Measurements from ENCODE around the gene ZNF169. TPM values are rescaled to one million over a fixed set of nuclear protein-coding genes. Genes with fewer than 3 reads are reported as not detected.

The ZNF169 gene
- total and polyA plus RNA-seq, 2 donors (not counting 1 experiment from before 2014, with no cell fraction given) = 19.0 to 26.9 TPM

- TF ChIP-seq EZH2 (IDR thresholded peaks at IDR 0.05; ENCODE audit: borderline replicate concordance, insufficient read depth, low read depth, low read length, poor library complexity, severe bottlenecking) = no peak
- TF ChIP-seq CTCF (IDR thresholded peaks at IDR 0.05) = no peak
- no peaks in the 10 kb centered on the region for H3K4me1 Mint-ChIP-seq
- H3K27ac Mint-ChIP-seq = no peak overlapping the region
- Histone ChIP-seq H3K9me3 (ENCODE audit: control extremely low read depth in 1 of 3, control insufficient read depth in 2 of 3, insufficient read depth in 1 of 3, low read length in 2 of 3) (peaks cover 0 to 22% (median 3%) of the 10 kb centered on the region in 3 donors), H3K4me2 (replicated peaks; ENCODE audit: low read depth, low read length, poor library complexity, severe bottlenecking) (no peak overlapping the region), H3K9ac (ENCODE audit: low read length) (no peak overlapping the region), H2AFZ (ENCODE audit: insufficient read depth, low read depth, low read length, poor library complexity, severe bottlenecking) (no peak overlapping the region), H3K4me1 (ENCODE audit: control insufficient read depth in 2 of 2, insufficient read depth in 2 of 2, low read length in 2 of 2) (no peaks in the 10 kb centered on the region), H3K4me3 (ENCODE audit: control extremely low read depth in 1 of 5, extremely low read depth in 1 of 5, insufficient read depth in 1 of 5, low read depth in 2 of 5, low read length in 4 of 5) (no peak overlapping the region), H3K79me2 (ENCODE audit: control insufficient read depth, insufficient read depth, low read length) (no peaks in the 10 kb centered on the region), H4K20me1 (ENCODE audit: control insufficient read depth, insufficient read depth, low read length, poor library complexity, severe bottlenecking) (no peaks in the 10 kb centered on the region), H3K36me3 (replicated peaks in 1 of 2; ENCODE audit: control extremely low read depth in 1 of 2, control insufficient read depth in 1 of 2, extremely low read depth in 1 of 2, insufficient read depth in 2 of 2, low read length in 1 of 2) (no peaks in the 10 kb centered on the region), H3K27ac (ENCODE audit: low read length in 2 of 2) (no peak overlapping the region), H3K27me3 (replicated peaks in 1 of 4; ENCODE audit: control extremely low read depth in 1 of 4, control insufficient read depth in 3 of 4, insufficient read depth in 4 of 4, low read length in 3 of 4) (peaks cover 0 to 11% (median 3%) of the 10 kb centered on the region in 4 experiments)
- intact Hi-C loops (cut with micrococcal nuclease) = no loop called here
- H3K9me3 Mint-ChIP-seq (ENCODE audit: insufficient read depth) = peaks cover 13% of the 10 kb centered on the region
- H3K27me3 Mint-ChIP-seq = peaks cover 31% of the 10 kb centered on the region
- CTCF ChIA-PET = no interaction called here
- ATAC-seq (ENCODE audit: low read depth) (no peak), DNase-seq (no peak)
- POLR2A ChIA-PET = no interaction called here
- no peak overlapping the region for H3K4me3 Mint-ChIP-seq
Observed at GRCh38 chr9:94228616-94229015, 30.5 kb upstream of the ZNF169 start.

- no CpG with 5 or more reads among the region's 3 CpGs for WGBS (ENCODE audit: insufficient coverage)
- ATAC-seq (ENCODE audit: low read depth) = no peak
Observed at GRCh38 chr9:94232428-94232827, 26.7 kb upstream of the ZNF169 start.

More at GRCh38 chr9:94232428-94232827, 26.7 kb upstream of the ZNF169 start:
- CTCF ChIA-PET = no interaction called here
- Histone ChIP-seq H2AFZ (ENCODE audit: insufficient read depth, low read depth, low read length, poor library complexity, severe bottlenecking) (no peak overlapping the region), H3K4me3 (ENCODE audit: control extremely low read depth in 1 of 5, extremely low read depth in 1 of 5, insufficient read depth in 1 of 5, low read depth in 2 of 5, low read length in 4 of 5) (no peak overlapping the region), H3K36me3 (replicated peaks in 1 of 2; ENCODE audit: control extremely low read depth in 1 of 2, control insufficient read depth in 1 of 2, extremely low read depth in 1 of 2, insufficient read depth in 2 of 2, low read length in 1 of 2) (no peaks in the 10 kb centered on the region), H3K4me1 (ENCODE audit: control insufficient read depth in 2 of 2, insufficient read depth in 2 of 2, low read length in 2 of 2) (no peaks in the 10 kb centered on the region), H3K79me2 (ENCODE audit: control insufficient read depth, insufficient read depth, low read length) (no peaks in the 10 kb centered on the region), H4K20me1 (ENCODE audit: control insufficient read depth, insufficient read depth, low read length, poor library complexity, severe bottlenecking) (no peaks in the 10 kb centered on the region), H3K27me3 (replicated peaks in 1 of 4; ENCODE audit: control extremely low read depth in 1 of 4, control insufficient read depth in 3 of 4, insufficient read depth in 4 of 4, low read length in 3 of 4) (peaks cover 0 to 11% (median 2%) of the 10 kb centered on the region in 4 experiments), H3K27ac (ENCODE audit: low read length in 2 of 2) (no peak overlapping the region), H3K4me2 (replicated peaks; ENCODE audit: low read depth, low read length, poor library complexity, severe bottlenecking) (no peak overlapping the region), H3K9ac (ENCODE audit: low read length) (no peak overlapping the region), H3K9me3 (ENCODE audit: control extremely low read depth in 1 of 3, control insufficient read depth in 2 of 3, insufficient read depth in 1 of 3, low read length in 2 of 3) (peaks cover 0 to 10% (median 3%) of the 10 kb centered on the region in 3 donors)
- intact Hi-C loops (cut with micrococcal nuclease) = no loop called here
- Mint-ChIP-seq H3K27me3 (peaks cover 31% of the 10 kb centered on the region), H3K27ac (no peak overlapping the region), H3K4me1 (no peaks in the 10 kb centered on the region), H3K9me3 (ENCODE audit: insufficient read depth) (peaks cover 10% of the 10 kb centered on the region), H3K4me3 (no peak overlapping the region)
- DNase-seq = no peak
- TF ChIP-seq CTCF (IDR thresholded peaks at IDR 0.05) (no peak), EZH2 (IDR thresholded peaks at IDR 0.05; ENCODE audit: borderline replicate concordance, insufficient read depth, low read depth, low read length, poor library complexity, severe bottlenecking) (no peak)
- POLR2A ChIA-PET = no interaction called here

All from B cell (primary cell).